ENCODE measurements around the gene TNFRSF12A. TPM values are rescaled to one million over a fixed set of nuclear protein-coding genes. Genes with fewer than 3 reads are reported as not detected.

The TNFRSF12A gene
- total and polyA plus RNA-seq, 2 of the 8 experiments (the other 6 are each of a cell fraction or from before 2014, with no cell fraction given): 81.0 to 82.5 TPM

GRCh38 chr16:2980227-2981176 lies 39.7 kb upstream of the TNFRSF12A start, which contains the start of gene PKMYT1 (continued):
- TF ChIP-seq RNF2 (IDR thresholded peaks at IDR 0.05; ENCODE audit: borderline replicate concordance, low read depth, low read length, missing control alignments, poor library complexity, severe bottlenecking): no peak
- TF ChIP-seq ASH2L (IDR thresholded peaks at IDR 0.05; ENCODE audit: low read length): peak; percentile 39
- TF ChIP-seq MAFK (IDR thresholded peaks at IDR 0.05; ENCODE audit: low read depth, low read length): no peak
- peak; percentile 39; the same call in 1 of the 2 replicates for TF ChIP-seq TBP (IDR thresholded peaks at IDR 0.05; ENCODE audit: low read depth, low read length)
- 0 out of 4 replicates have a peak, but pooled peaks of 1 of the 2 experiments have one; percentile 31 for TF ChIP-seq SIN3A (conservative IDR thresholded peaks at IDR 0.05 in 1 of 2, IDR thresholded peaks at IDR 0.05 in 1 of 2; ENCODE audit: low read depth in 1 of 2, low read length in 2 of 2)
- no peak for TF ChIP-seq CBX5 (IDR thresholded peaks at IDR 0.05; ENCODE audit: low read depth, low read length)
- TF ChIP-seq SAP30 (IDR thresholded peaks at IDR 0.05; ENCODE audit: insufficient read depth, insufficient replicate concordance, low read length): peak; percentile 45
- TF ChIP-seq KDM4A (IDR thresholded peaks at IDR 0.05; ENCODE audit: low read depth, low read length, severe bottlenecking): peak; percentile 89
- TF ChIP-seq RFX5 (IDR thresholded peaks at IDR 0.05; ENCODE audit: borderline replicate concordance, low read depth, low read length): no peak
- TF ChIP-seq, protein P1, sequence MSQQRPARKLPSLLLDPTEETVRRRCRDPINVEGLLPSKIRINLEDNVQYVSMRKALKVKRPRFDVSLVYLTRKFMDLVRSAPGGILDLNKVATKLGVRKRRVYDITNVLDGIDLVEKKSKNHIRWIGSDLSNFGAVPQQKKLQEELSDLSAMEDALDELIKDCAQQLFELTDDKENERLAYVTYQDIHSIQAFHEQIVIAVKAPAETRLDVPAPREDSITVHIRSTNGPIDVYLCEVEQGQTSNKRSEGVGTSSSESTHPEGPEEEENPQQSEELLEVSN (IDR thresholded peaks at IDR 0.05): peak; percentile 47
- TF ChIP-seq CTBP2 (IDR thresholded peaks at IDR 0.05; ENCODE audit: borderline replicate concordance, insufficient read depth, insufficient read length, low read length): no peak
- peak; percentile 71 for TF ChIP-seq PHF8 (conservative IDR thresholded peaks at IDR 0.05; ENCODE audit: low read depth, low read length)
